Thoracic aorta (tissue), 2 donors: ENCODE results near the gene CLCN1. TPM values are rescaled to one million over a fixed set of nuclear protein-coding genes. Genes with fewer than 3 reads are reported as not detected.

ENCODE experiments used
- ATAC-seq: fragments of 150-250 bp; one replicate; pipeline ENCODE4 v1.8.0; 2017; ENCODE audit warnings: low read depth; ENCODE audit not compliant: insufficient number of reproducible peaks, low FRiP score
- DNase-seq: peaks from one replicate; pipeline ENCODE4 v3.0.0-alpha.2; 2020; ENCODE audit warnings: low spot score
- H3K27ac ChIP-seq, 2 donors: fragments of 200-600 bp; sonication (generic); 1 replicate in 1 of 2; 2 replicates in 1 of 2; pipeline ENCODE4 v1.5.1; 2016; ENCODE audit warnings: mild to moderate bottlenecking in 2 of 2, moderate library complexity in 2 of 2
- H3K27me3 ChIP-seq: fragments of 200-600 bp; sonication (generic); replicated peaks from 2 replicates; pipeline ENCODE4 v1.6.0; 2016; ENCODE audit warnings: mild to moderate bottlenecking; ENCODE audit not compliant: insufficient read depth
- H3K36me3 ChIP-seq: fragments of 200-600 bp; sonication (generic); one replicate; pipeline ENCODE4 v1.5.1; 2016
- H3K4me1 ChIP-seq, 2 donors: fragments of 200-600 bp; sonication (generic); 1 replicate in 1 of 2; 2 replicates in 1 of 2; pipeline versions ENCODE4 v1.5.1 to v1.6.0; 2016; ENCODE audit warnings: low read depth in 2 of 2, mild to moderate bottlenecking in 1 of 2; ENCODE audit not compliant: control insufficient read depth in 1 of 2
- H3K4me3 ChIP-seq: fragments of 200-600 bp; sonication (generic); 2 replicates; pipeline ENCODE4 v1.5.1; 2016; ENCODE audit warnings: mild to moderate bottlenecking
- H3K9me3 ChIP-seq: fragments of 200-600 bp; sonication (generic); 2 replicates; pipeline ENCODE4 v1.5.1; 2016
- total RNA-seq, 2 donors: library from RNA; depleted of rRNA; stranded (reverse); fragments of >200 nt; gene quantifications; one replicate each; pipeline versions ENCODE4 v1.1.0 to v1.2.3, GENCODE V29; 2016
- TF ChIP-seq, protein P1 (sequence below): fragments of 200-600 bp; sonication (generic); IDR thresholded peaks from one replicate; pipeline ENCODE4 v1.5.1; 2019; ENCODE audit warnings: antibody characterized with exemption

CLCN1 gene
- total RNA-seq, 2 donors from 2014 or later, result 0.68 TPM; not detected in 1

DNA sequence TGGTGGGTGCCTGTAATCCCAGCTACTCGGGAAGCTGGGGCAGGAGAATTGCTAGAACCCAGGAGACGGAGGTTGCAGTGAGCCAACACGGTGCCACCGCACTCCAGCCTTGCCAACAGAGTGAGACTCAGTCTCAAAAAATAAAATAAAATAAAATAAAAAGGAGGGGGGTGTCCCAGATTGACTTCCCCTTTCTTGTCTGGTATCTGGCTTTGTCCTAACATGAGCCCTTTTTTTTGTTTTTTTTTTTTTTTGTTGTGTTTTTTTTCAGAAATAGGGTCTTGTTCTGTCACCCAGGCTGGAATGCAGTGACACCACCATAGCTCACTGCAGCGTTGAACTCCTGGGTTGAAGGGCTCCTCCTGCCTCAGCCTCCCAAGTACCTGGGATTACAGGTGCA lies 23.0 kb upstream of the CLCN1 start:
- H3K4me3 ChIP-seq, result no peak overlapping the region
- no peak for ATAC-seq
- peaks cover 25 to 50% of the 10 kb centered on the region in 2 donors for H3K4me1 ChIP-seq
- no peak for DNase-seq
- TF ChIP-seq, protein P1, sequence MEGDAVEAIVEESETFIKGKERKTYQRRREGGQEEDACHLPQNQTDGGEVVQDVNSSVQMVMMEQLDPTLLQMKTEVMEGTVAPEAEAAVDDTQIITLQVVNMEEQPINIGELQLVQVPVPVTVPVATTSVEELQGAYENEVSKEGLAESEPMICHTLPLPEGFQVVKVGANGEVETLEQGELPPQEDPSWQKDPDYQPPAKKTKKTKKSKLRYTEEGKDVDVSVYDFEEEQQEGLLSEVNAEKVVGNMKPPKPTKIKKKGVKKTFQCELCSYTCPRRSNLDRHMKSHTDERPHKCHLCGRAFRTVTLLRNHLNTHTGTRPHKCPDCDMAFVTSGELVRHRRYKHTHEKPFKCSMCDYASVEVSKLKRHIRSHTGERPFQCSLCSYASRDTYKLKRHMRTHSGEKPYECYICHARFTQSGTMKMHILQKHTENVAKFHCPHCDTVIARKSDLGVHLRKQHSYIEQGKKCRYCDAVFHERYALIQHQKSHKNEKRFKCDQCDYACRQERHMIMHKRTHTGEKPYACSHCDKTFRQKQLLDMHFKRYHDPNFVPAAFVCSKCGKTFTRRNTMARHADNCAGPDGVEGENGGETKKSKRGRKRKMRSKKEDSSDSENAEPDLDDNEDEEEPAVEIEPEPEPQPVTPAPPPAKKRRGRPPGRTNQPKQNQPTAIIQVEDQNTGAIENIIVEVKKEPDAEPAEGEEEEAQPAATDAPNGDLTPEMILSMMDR, result no peak
- H3K27me3 ChIP-seq, result no peaks in the 10 kb centered on the region
- peaks cover 29% of the 10 kb centered on the region for H3K36me3 ChIP-seq
- H3K27ac ChIP-seq, result no peak overlapping the region
- no peaks in the 10 kb centered on the region for H3K9me3 ChIP-seq

DNA sequence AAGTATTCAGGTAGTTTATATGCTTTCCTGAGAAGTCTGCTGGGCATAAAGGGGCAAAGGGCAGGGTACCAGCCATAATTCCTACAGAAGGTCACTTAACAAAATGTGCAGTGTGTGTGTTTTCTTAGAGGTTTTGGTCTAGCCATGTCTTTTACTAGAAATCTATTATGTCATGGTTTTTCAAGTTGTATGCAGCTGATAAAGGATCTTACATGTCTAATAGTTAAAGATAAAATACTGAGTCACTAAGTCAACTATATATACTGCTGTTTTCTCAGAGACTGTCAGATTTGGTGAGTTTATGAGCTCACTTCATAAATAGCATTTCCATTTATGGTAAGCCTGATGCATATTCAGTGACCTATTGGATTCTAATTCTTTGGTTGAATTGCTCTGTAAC lies 20.0 kb upstream of the CLCN1 start:
- Histone ChIP-seq H3K4me3 (no peak overlapping the region), H3K9me3 (no peaks in the 10 kb centered on the region), H3K27me3 (no peaks in the 10 kb centered on the region), H3K4me1 (peaks cover 12 to 31% of the 10 kb centered on the region in 2 donors), H3K27ac (peak overlapping the region; percentile 36 to 47), H3K36me3 (peaks cover 41% of the 10 kb centered on the region)
- no peak for ATAC-seq
- DNase-seq, result no peak
- TF ChIP-seq, protein P1, result no peak

DNA sequence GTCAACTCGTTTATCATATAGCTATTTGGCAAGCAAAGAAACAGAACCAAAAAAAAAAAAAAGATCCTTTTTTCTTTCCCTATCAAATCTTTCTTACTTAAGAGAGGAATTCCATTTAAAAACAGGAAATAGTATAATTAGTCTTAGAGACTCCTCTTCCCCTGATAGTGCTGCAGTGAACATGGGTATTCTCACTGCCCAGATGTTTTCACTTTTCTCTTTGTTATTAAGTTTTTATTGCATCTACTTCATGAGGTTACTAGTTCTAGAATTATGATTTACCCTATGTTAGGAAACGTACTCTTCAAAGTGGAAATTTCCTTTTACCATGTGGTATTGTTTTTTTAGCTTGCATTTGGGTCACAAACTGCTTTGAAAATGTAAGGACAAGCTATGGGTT lies 19.2 kb upstream of the CLCN1 start:
- TF ChIP-seq, protein P1, result no peak
- Histone ChIP-seq H3K27me3 (no peaks in the 10 kb centered on the region), H3K9me3 (no peaks in the 10 kb centered on the region), H3K4me3 (no peak overlapping the region), H3K36me3 (peaks cover 46% of the 10 kb centered on the region), H3K4me1 (peaks cover 11 to 25% of the 10 kb centered on the region in 2 donors), H3K27ac (no peak overlapping the region)
- ATAC-seq (no peak), DNase-seq (no peak)

DNA sequence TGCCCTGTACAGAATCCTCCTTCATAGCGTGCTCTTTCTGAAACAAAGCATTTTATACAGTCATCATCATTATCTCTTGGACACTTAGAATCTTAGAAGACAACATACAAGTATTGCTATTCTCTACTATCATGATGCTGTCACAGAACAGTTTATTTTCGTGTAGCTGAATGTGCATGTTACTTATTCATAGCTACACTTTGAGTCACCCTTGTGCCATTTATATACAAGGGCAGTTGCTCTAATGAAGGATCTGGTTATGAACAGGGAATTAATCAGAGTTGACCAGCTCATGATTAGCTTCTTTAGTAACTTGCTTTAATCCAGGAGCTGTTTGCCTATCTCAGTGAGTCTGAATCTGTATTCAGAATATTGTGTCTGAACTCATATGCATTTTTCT lies 16.6 kb upstream of the CLCN1 start:
- DNase-seq (no peak), ATAC-seq (no peak)
- no peak overlapping the region for H3K4me3 ChIP-seq
- no peaks in the 10 kb centered on the region for H3K9me3 ChIP-seq
- H3K27me3 ChIP-seq, result no peaks in the 10 kb centered on the region
- peaks cover 11 to 25% of the 10 kb centered on the region in 2 donors for H3K4me1 ChIP-seq
- H3K36me3 ChIP-seq, result peaks cover 46% of the 10 kb centered on the region
- H3K27ac ChIP-seq, result no peak overlapping the region
- TF ChIP-seq, protein P1, result no peak

DNA sequence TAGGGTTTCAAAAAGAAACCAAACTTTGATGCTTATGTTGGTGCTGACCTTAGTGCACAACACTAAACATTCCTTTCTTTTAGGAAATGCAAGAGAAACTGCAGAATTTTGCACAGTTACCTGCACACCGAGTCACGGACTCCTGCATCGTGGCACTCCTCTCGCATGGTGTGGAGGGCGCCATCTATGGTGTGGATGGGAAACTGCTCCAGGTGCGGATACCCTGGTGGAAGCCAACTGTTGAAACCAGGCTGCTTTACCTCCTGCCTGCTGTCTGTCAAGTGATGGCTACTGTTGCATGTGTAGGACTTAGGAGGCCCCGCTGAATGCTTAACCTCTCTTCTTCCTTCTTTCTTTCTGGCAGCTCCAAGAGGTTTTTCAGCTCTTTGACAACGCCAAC lies 16.1 kb upstream of the CLCN1 start:
- no peak for ATAC-seq
- no peak for DNase-seq

More for the DNA sequence above, 16.1 kb upstream of the CLCN1 start:
- Histone ChIP-seq H3K27me3 (no peaks in the 10 kb centered on the region), H3K4me3 (no peak overlapping the region), H3K27ac (no peak overlapping the region), H3K9me3 (no peaks in the 10 kb centered on the region), H3K4me1 (peaks cover 11 to 25% of the 10 kb centered on the region in 2 donors), H3K36me3 (peaks cover 46% of the 10 kb centered on the region)
- TF ChIP-seq, protein P1, result peak; percentile 19
